ENCODE results near the gene TNS1. TPM values are rescaled to one million over a fixed set of nuclear protein-coding genes. Genes with fewer than 3 reads are reported as not detected.

TNS1 gene
- total RNA-seq, 1 experiment from 2014 or later: 4.5 TPM

- H3K4me3 Mint-ChIP-seq: no peak overlapping the region
- ChIA-PET CTCF (interaction anchor here (0.9 kb wide), 1 partner anchor 21 kb away, joined by 3 read pairs; no protein-coding TSS in a partner anchor), POLR2A (no interaction called here)
- no peak overlapping the region for H3K27ac Mint-ChIP-seq
- peaks cover 17% of the 10 kb centered on the region for H3K4me1 Mint-ChIP-seq
- H3K27me3 Mint-ChIP-seq (ENCODE audit: low read depth): no peaks in the 10 kb centered on the region
- ATAC-seq (no peak), DNase-seq (ENCODE audit: low spot score) (no peak)
- no peaks in the 10 kb centered on the region for H3K36me3 Mint-ChIP-seq
- TF ChIP-seq ZNF281 (CRISPR knock-in tag; IDR thresholded peaks at IDR 0.05) (no peak), SOX15 (CRISPR knock-in tag; IDR thresholded peaks at IDR 0.05) (no peak), AR (CRISPR knock-in tag; IDR thresholded peaks at IDR 0.05) (no peak), JAZF1 (CRISPR knock-in tag; IDR thresholded peaks at IDR 0.05) (no peak), ETV6 (CRISPR knock-in tag; IDR thresholded peaks at IDR 0.05) (no peak), MLX (CRISPR knock-in tag; IDR thresholded peaks at IDR 0.05) (no peak), KAT7 (CRISPR knock-in tag; IDR thresholded peaks at IDR 0.05; ENCODE audit: borderline replicate concordance) (no peak), SMAD3 (CRISPR knock-in tag; IDR thresholded peaks at IDR 0.05; ENCODE audit: borderline replicate concordance) (no peak), ELF4 (CRISPR knock-in tag; IDR thresholded peaks at IDR 0.05; ENCODE audit: low read depth) (no peak), ARID4B (CRISPR knock-in tag; IDR thresholded peaks at IDR 0.05; ENCODE audit: borderline replicate concordance) (no peak), E2F1 (CRISPR knock-in tag; IDR thresholded peaks at IDR 0.05) (no peak), ZSCAN18 (CRISPR knock-in tag; IDR thresholded peaks at IDR 0.05) (no peak), FOXP1 (CRISPR knock-in tag; IDR thresholded peaks at IDR 0.05; ENCODE audit: borderline replicate concordance) (no peak), ZNF671 (CRISPR knock-in tag; IDR thresholded peaks at IDR 0.05) (no peak), ZNF425 (CRISPR knock-in tag; conservative IDR thresholded peaks at IDR 0.05) (no peak), ZNF219 (CRISPR knock-in tag; IDR thresholded peaks at IDR 0.05; ENCODE audit: borderline replicate concordance) (no peak)
- no peaks in the 10 kb centered on the region for H3K9me3 Mint-ChIP-seq
Observed at GRCh38 chr2:217926801-217927200, 76.0 kb downstream of the TNS1 start.

All from WTC11 (cell line).